ENCODE results near the gene AGPAT2. TPM values are rescaled to one million over a fixed set of nuclear protein-coding genes. Genes with fewer than 3 reads are reported as not detected.
"Not testable (repeated sequence)": the region's sequence is repeated elsewhere in the genome, so short reads cannot be mapped to it uniquely, and the experiment has no call there.

AGPAT2 gene
- polyA plus RNA-seq, 3 donors, result 261 to 1,820 (median 416) TPM

- no peak overlapping the region for H3K27ac ChIP-seq (ENCODE audit: low read depth, low read length)
- 42 to 77% (median 42%) methylated on average over 18 of the region's 18 CpGs for WGBS, 3 donors
Measured at GRCh38 chr9:136645352-136645902, 41.8 kb downstream of the AGPAT2 start.

DNA sequence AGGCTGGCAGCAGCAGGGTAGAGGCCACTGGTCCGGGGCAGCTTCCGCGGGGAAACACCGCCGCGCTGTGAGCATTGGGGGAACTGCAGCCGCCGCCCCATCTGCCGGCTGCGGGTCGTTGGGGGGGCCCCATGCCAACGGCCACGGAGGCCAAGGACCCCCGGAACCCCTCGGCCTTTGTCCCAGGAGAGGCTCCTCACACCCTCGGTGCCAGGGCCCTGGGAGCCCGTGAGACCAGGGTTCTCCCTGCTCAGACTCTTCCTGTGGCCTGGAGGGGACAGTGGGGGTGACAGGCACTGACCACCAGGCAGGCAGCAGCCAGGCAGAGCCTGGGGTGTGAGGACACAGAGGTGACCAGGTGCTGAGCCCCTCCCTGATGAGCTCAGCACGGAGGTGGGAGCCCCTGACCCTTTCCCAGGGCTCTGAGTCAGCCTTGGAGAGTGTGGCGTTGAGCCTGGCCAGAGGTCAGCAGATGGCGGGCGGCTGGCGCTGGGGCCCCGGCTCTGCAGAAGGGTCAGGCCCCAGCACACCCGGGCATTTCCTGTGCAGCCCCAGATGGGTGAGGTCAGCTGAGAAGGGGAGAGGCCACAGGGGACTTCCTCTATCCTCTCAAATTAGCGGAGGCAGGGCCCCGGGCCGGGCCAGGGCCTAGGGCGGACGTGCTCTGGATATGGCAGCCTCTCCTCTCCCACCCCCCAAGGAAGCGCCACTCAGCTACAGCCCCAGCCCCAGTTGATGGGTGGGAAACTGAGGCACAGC is 42.5 kb downstream of the AGPAT2 start:
- WGBS, 3 donors, result 10 to 30% (median 15%) methylated on average over 21 to 30 of the region's 30 CpGs
- no peak overlapping the region for H3K27ac ChIP-seq (ENCODE audit: low read depth, low read length)

DNA sequence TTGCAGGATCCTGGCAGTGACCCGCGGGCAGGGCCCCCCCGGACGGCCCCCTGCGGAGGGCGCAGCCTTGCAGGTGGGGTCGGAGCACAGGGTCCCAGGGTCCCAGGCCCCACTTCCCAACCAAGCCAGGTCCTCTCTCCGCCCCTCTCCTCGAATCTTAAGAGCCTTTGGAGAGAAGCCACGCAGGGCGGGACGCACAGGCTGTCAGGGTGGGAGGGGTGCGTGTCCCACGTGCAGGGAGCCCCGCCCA is 43.0 kb downstream of the AGPAT2 start:
- H3K27ac ChIP-seq (ENCODE audit: low read depth, low read length), result no peak overlapping the region
- WGBS, 3 donors, result 5 to 8% (median 7%) methylated on average over 8 to 15 of the region's 15 CpGs

GRCh38 chr9:136643596-136644342 is 43.5 kb downstream of the AGPAT2 start:
- WGBS, 3 donors, result 37 to 63% (median 42%) methylated on average over 31 of the region's 31 CpGs
- H3K27ac ChIP-seq (ENCODE audit: low read depth, low read length), result no peak overlapping the region

DNA sequence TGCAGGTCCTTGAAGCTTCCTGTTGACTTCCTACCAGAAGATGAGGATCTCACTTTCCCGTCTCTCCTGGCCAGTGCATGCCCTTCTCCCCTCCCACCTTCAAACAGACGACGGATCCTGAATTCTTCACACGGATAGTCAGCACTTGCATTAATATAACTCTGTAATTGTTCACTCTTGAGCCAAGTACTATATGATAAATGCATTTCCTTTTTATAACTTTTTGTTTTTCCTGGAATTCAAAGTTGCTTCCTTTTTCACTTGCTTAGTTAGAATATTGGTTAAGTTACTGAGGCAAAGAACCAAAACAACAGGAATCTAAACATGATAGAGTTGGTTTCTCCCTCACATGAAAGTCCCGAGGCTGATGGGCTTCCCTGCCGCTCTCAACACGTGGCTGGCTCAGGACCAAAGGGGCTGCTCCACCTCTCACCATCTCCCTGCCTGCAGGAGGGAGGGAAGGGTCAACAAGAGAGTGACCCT is 44.8 kb downstream of the AGPAT2 start:
- 51 to 61% (median 52%) methylated on average over 7 of the region's 7 CpGs for WGBS, 3 donors
- no peak overlapping the region for H3K27ac ChIP-seq (ENCODE audit: low read depth, low read length)

DNA sequence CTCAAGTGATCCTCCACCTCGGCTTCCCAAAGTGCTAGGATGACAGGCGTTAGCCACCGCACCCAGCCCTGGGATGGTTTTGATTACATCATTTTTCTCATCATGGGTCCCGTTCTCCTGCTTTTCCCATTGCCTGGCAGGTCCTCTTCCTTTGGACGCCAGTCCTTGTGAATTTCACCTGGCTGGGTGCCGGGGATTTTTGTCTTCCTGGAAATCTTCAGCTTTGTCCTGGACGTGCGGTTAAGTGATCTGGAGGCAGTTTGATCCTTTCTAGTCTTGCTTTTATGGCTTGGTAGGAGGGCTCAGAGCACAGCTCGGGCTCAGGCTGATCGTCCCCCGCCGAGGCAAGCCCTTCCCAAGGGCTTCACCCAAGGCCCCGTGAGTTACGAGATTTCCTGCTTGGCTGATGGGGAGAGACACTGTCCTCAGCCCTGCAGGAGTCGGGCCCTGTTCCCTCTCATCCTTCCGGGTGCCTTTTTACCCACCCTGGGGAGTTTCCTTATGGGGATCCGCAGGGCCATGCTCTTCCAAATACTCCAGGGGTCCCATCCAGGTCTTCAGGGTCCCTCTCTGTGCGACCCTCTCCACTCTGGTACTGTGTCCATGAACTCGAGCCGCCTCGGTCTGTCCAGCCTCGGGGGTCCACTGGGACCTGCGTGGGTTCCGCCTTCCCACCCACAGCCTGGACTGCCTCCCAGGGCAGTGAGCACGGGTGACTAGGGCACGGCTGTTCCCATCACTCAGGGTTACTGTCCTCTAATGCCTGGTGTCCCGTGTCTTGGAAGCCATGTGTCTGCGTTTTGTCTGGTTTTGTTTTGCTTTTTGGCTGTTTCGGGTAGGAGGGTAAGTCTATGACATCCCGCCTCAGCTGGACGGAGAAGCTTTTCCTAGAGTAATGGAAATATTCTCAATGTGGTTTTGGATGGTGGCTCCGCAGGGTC is 46.8 kb downstream of the AGPAT2 start:
- 45 to 75% (median 59%) methylated on average over 32 of the region's 32 CpGs for WGBS, 3 donors
- no peak overlapping the region for H3K27ac ChIP-seq (ENCODE audit: low read depth, low read length)

DNA sequence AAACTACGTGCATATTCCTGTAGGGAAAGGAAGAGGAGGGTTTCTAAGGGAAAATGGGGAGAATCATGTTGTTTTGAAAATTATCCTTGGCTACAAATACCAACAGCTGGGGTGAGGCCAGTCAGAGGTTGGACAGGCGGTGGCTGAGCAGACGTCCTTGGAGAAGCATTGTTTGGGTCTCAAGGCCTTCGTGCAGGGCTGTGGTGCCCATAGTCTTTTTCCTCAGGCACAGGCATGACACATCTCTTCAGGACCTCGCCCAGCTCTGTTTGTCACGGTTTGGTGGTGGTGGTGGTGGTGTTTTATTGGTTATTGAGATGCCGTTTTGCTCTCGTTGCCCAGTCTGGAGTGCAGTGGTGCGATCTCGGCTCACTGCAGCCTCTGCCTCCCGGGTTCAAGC is 52.4 kb downstream of the AGPAT2 start:
- WGBS, 3 donors, result 75 to 86% (median 85%) methylated on average over 11 of the region's 11 CpGs

GRCh38 chr9:136632491-136633106 is 54.7 kb downstream of the AGPAT2 start:
- WGBS, 3 donors, result 63 to 79% (median 72%) methylated on average over 31 to 36 of the region's 36 CpGs
- H3K27ac ChIP-seq (ENCODE audit: low read depth, low read length), result not testable (repeated sequence)

More for the DNA sequence above, 52.4 kb downstream of the AGPAT2 start:
- H3K27ac ChIP-seq (ENCODE audit: low read depth, low read length), result no peak overlapping the region

GRCh38 chr9:136632072-136632471 is 55.2 kb downstream of the AGPAT2 start:
- 34 to 70% (median 34%) methylated on average over 8 to 13 of the region's 13 CpGs for WGBS, 3 donors
- not testable (repeated sequence) for H3K27ac ChIP-seq (ENCODE audit: low read depth, low read length)

DNA sequence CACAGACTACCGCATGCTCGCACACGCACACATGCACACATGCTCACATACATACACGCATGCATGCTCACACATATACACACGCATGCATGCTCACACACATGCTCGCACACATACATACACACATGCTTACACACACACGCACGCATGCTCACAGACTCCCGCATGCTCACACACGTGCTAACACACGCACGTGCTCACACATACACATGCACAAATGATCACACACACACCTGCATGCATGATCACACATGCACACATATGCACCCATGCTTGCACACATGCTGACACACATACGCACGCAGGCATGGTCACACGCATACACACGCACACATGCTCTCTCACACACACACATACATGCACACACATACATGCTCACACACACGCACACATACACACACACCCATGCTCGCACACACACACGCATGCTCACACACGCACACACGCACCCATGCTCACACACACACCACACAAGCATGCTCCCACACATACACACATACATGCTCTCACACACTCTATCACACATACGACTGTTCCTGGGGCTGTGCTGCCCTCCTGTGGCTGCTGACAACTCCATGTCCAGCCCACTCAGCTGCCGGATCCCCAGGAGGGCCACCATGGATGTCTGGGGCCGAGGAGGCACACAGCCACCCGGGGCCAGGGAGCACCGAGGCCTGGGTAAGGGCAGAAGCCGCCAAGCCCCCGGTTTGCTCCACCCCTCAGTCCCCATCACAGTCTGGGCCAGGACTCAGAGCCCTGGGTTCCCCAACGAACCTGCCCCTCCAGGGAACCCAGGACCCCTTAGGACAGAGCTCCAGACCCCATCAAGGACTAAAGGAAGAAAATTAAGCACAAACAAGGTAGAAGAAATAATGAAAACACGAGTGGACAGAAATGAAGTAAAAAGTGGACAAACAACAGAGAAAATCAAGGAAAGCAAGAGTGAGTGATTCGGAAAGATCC is 55.9 kb downstream of the AGPAT2 start:
- WGBS, 3 donors, result 45 to 50% (median 49%) methylated on average over 31 of the region's 31 CpGs
- no peak overlapping the region for H3K27ac ChIP-seq (ENCODE audit: low read depth, low read length)

DNA sequence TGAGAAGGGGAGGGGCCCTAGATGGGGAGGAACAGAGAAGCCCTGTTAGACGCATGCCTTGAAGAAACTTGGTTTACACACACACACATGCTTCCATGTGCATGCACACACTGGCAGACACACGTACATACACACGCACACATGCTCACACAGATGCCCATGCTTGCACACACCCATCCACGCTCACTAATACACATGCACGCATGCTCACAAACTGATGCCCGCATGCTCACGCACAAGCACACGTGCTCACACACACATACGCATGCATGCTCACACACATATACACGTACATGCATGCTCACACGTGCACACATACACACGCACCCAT is 56.6 kb downstream of the AGPAT2 start:
- no peak overlapping the region for H3K27ac ChIP-seq (ENCODE audit: low read depth, low read length)
- WGBS, 3 donors, result 56 to 66% (median 60%) methylated on average over 12 of the region's 12 CpGs

DNA sequence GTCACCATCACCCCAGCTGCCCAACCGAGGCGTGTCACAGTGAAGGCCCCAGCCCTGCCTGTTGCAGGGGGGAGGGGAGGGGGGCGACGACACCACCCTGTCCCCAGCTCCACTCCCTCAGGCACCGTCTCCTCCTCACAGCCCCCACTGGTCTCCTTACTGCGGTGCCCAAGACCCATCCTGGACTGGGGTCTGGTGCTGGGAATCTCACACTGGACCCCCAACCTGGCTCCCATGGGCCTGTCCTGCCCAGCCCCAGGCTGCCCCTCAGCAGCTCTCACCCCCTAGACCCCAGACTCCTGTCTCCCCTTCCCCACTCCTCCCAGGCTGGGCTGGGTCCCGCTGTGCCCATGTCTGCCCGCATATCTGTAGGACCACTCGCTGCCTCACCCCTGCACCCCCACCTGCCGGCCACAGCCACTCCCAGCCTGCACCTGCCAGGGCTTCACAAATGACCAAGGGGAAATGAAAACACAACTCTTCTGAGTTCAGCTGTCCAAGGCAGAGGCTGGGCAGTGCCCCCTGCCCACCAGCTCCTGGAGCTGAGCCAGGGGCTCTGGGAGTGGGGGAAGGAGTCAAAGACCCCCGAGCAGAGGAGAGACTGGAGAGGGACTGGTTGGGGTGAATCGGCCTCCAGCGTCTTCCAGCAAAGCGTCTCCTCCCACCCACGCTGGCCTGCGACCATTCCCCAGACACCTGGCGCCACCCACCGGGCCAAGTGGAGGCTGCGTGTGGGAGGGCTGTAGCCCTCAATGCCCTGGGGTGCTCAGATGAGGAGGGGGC is 57.2 kb downstream of the AGPAT2 start:
- WGBS, 3 donors, result 35 to 39% (median 38%) methylated on average over 18 to 19 of the region's 19 CpGs
- H3K27ac ChIP-seq (ENCODE audit: low read depth, low read length), result no peak overlapping the region

DNA sequence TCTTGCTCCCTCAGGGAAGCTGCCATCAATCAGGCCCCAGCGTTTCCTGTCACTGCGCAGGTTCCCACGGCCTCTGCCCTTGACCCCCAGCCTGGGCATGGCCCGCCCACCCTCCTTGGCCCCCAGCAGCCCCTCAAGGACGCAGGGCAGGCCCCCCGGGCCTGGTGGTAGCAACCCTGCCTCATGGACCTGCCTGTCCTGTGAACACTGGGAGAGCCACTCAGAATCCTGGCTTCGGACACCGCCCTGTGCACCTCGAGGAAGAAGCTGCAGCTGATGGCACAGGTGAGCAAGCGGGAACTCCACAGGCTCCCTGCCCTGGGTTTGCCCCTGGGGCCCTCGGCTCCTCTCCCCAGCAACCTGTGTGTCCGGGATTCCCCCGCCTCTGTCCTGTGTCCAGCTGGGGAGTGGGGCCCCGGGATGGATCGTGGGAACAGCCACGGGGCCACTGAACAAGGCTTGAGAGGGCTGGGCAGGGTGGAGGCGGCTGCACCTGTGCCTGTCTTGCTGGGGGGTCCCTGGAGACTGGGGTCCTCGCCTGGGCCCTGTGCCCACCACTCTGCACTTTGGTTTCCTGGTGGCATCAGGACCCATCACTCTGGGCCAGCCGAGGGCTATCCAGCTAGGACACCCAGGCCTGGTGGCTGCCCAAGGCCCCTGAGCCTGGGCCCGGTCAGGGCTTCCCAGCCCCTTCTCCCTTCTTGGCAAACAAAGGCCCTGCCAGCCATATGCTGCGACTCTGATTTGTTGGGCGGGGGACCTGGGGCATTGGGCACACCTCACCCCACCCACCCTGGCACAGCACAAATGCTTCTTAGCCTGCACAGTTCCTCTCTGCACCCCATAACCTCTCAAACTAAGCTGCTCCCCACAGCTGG is 58.0 kb downstream of the AGPAT2 start:
- 68 to 74% (median 73%) methylated on average over 19 to 22 of the region's 22 CpGs for WGBS, 3 donors
- no peak overlapping the region for H3K27ac ChIP-seq (ENCODE audit: low read depth, low read length)

DNA sequence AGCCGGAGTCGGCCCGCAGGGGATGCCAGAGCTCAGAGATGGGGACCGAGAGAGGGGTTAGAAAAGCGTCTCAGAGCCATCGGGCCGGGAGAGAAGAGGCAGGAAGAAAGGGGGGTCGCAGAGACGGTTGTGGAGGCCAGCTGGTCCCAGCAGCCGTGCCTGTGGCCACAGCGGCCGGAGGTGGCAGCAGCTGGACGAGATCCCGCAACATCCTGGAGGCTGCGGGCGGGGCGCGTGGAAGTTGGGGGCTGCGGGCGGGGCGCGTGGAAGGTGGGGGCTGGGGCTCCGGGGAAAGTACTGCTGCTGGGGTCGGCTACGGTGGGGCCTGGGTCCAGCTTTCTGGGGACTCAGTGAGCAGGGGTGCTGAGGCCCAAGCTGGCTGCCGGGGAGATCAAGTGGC is 59.0 kb downstream of the AGPAT2 start:
- WGBS, 3 donors, result 37 to 66% (median 41%) methylated on average over 25 to 26 of the region's 26 CpGs
- no peak overlapping the region for H3K27ac ChIP-seq (ENCODE audit: low read depth, low read length)

GRCh38 chr9:136627703-136628102 is 59.6 kb downstream of the AGPAT2 start:
- WGBS, 3 donors, result 84 to 91% (median 87%) methylated on average over 17 of the region's 17 CpGs
- no peak overlapping the region for H3K27ac ChIP-seq (ENCODE audit: low read depth, low read length)
